Measurements from ENCODE around the gene DCTPP1. TPM values are rescaled to one million over a fixed set of nuclear protein-coding genes. Genes with fewer than 3 reads are reported as not detected.

The DCTPP1 gene
- total and polyA plus RNA-seq, 9 of the 15 experiments (the other 6 are each of a cell fraction or from before 2014, with no cell fraction given), result 45.0 to 132 (median 80.6) TPM

DNA sequence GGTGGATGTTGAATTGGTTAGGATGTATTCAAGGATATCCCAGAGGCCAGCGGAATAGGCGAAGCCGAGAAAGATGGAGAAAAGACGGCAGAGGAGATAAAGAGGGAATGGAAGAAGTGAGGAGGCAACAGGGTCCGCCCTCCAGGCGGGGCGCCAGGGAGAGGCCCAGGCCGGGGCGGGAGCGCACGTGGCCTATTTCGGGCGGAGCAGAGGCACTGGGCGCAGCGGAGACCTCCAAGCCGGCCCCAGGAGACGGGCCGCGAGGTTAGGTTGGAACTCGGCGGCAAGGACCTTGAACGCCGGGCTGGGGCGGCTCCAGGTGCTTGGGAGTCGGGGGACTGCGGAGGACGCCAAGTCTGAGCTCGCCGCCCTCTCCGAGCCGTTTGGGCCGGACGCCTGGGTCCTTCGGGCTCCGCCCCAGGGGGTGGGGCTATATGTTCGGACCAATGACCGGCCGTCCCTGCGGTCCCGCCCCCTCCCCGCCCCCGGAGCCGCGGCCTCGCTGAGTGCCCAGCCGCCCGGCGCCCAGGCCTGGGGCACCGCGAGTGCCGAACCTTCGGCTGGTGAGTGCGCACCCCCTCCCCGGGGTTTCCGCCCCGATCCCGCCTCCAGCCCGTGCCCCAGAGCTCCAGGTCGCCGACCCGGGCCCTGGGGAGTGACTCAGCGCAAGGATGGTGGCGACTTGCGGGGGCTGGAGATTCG lies 22.6 kb downstream of the DCTPP1 start, which contains the start of gene ZNF771 (continued):
- peak; percentile 82 for TF ChIP-seq MXI1 (IDR thresholded peaks at IDR 0.05; ENCODE audit: low read depth, low read length)
- no peak for TF ChIP-seq FOXJ3 (CRISPR knock-in tag; IDR thresholded peaks at IDR 0.05)
- no peak for TF ChIP-seq HDGF (IDR thresholded peaks at IDR 0.05)
- peak; percentile 59; the same call in 1 of the 2 replicates for TF ChIP-seq KLF1 (tag; IDR thresholded peaks at IDR 0.05)
- TF ChIP-seq MGA (IDR thresholded peaks at IDR 0.05), result peak; percentile 93
- no peak for TF ChIP-seq NR0B1 (IDR thresholded peaks at IDR 0.05; ENCODE audit: partially characterized antibody)
- TF ChIP-seq, protein P1, sequence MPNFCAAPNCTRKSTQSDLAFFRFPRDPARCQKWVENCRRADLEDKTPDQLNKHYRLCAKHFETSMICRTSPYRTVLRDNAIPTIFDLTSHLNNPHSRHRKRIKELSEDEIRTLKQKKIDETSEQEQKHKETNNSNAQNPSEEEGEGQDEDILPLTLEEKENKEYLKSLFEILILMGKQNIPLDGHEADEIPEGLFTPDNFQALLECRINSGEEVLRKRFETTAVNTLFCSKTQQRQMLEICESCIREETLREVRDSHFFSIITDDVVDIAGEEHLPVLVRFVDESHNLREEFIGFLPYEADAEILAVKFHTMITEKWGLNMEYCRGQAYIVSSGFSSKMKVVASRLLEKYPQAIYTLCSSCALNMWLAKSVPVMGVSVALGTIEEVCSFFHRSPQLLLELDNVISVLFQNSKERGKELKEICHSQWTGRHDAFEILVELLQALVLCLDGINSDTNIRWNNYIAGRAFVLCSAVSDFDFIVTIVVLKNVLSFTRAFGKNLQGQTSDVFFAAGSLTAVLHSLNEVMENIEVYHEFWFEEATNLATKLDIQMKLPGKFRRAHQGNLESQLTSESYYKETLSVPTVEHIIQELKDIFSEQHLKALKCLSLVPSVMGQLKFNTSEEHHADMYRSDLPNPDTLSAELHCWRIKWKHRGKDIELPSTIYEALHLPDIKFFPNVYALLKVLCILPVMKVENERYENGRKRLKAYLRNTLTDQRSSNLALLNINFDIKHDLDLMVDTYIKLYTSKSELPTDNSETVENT (CRISPR knock-in tag; IDR thresholded peaks at IDR 0.05), result peak; percentile 9; the same call in 1 of the 2 replicates
- TF ChIP-seq SNIP1 (IDR thresholded peaks at IDR 0.05; ENCODE audit: low read depth), result no peak
- no peak for TF ChIP-seq DACH1 (IDR thresholded peaks at IDR 0.05; ENCODE audit: partially characterized antibody)
- TF ChIP-seq SRSF3 (IDR thresholded peaks at IDR 0.05; ENCODE audit: insufficient read depth, low read length), result no peak
- no peak for TF ChIP-seq NFIX (CRISPR knock-in tag; IDR thresholded peaks at IDR 0.05; ENCODE audit: low read depth)
- TF ChIP-seq ZKSCAN1 (IDR thresholded peaks at IDR 0.05; ENCODE audit: low read depth, low read length), result no peak
- no peak for TF ChIP-seq SMAD1 (IDR thresholded peaks at IDR 0.05; ENCODE audit: low read depth, low read length, partially characterized antibody)

Measured in K562 (cell line).